OCI-LY3 (cell line): ENCODE data around the gene BCL7A.

Experiments used
- H2AFZ ChIP-seq: fragments of 200-600, 300-600 bp; shearing (Covaris generic); 2 replicates; pipeline ENCODE4 v1.6.0; 2014; ENCODE audit warnings: antibody characterized with exemption, low read depth, low read length
- H3K27ac ChIP-seq: fragments of 200-600, 300-600 bp; sonication (generic); 2 replicates; pipeline ENCODE4 v1.5.1; 2014; ENCODE audit warnings: mild to moderate bottlenecking, low read length, moderate library complexity, mixed read lengths
- H3K27me3 ChIP-seq: fragments of 200-600, 300-600 bp; sonication (generic); 2 replicates; pipeline ENCODE4 v1.6.1; 2014; ENCODE audit warnings: low read depth, low read length, mixed read lengths
- H3K36me3 ChIP-seq: fragments of 200-600, 300-600 bp; sonication (generic); replicated peaks from 2 replicates; pipeline ENCODE3; 2014; ENCODE audit warnings: low read depth, low read length, mixed read lengths
- H3K4me1 ChIP-seq: fragments of 300-600, 200-600 bp; sonication (generic); 2 replicates; pipeline ENCODE4 v1.6.1; 2014; ENCODE audit warnings: low read length, mixed read lengths
- H3K4me2 ChIP-seq: fragments of 200-600, 300-600 bp; sonication (generic); 2 replicates; pipeline ENCODE4 v1.6.1; 2014; ENCODE audit warnings: low read length, mixed read lengths
- H3K4me3 ChIP-seq: fragments of 300-600, 200-600 bp; sonication (generic); 2 replicates; pipeline ENCODE4 v1.5.1; 2014; ENCODE audit warnings: antibody characterized with exemption, mild to moderate bottlenecking, low read length, moderate library complexity
- H3K79me2 ChIP-seq: fragments of 300-600, 200-600 bp; shearing (Covaris generic); 2 replicates; pipeline ENCODE4 v1.6.1; 2014; ENCODE audit warnings: mild to moderate bottlenecking, low read length, mixed read lengths
- H3K9ac ChIP-seq: fragments of 300-600, 200-600 bp; shearing (Covaris generic); 2 replicates; pipeline ENCODE4 v1.6.0; 2014; ENCODE audit warnings: mild to moderate bottlenecking, low read length, moderate library complexity
- H3K9me3 ChIP-seq: fragments of 200-600, 300-600 bp; shearing (Covaris generic); 2 replicates; pipeline ENCODE4 v1.6.1; 2014; ENCODE audit warnings: low read length, mixed read lengths; ENCODE audit not compliant: insufficient read depth
- H4K20me1 ChIP-seq: fragments of 200-600, 300-600 bp; sonication (generic); 2 replicates; pipeline ENCODE4 v1.6.1; 2016; ENCODE audit warnings: low read length, mixed read lengths; ENCODE audit not compliant: insufficient read depth
- CTCF ChIP-seq: fragments of 200-600, 300-600 bp; sonication (generic); IDR thresholded peaks from 2 replicates; pipeline ENCODE4 v1.5.1; 2014; ENCODE audit warnings: antibody characterized with exemption, low read length, low read depth
- EZH2phosphoT487 ChIP-seq: fragments of 200-600 bp; shearing (Covaris generic); IDR thresholded peaks from 2 replicates; pipeline ENCODE4 v1.6.1; 2018; ENCODE audit warnings: antibody characterized with exemption, mixed run types, low read depth

BCL7A gene

GRCh38 chr12:122003651-122004611 is 17.8 kb upstream of the BCL7A start:
- peak overlapping the region; percentile 56 for H3K9ac ChIP-seq
- H3K27me3 ChIP-seq = peaks cover 35% of the 10 kb centered on the region
- no peaks in the 10 kb centered on the region for H3K79me2 ChIP-seq
- H2AFZ ChIP-seq = peak overlapping the region; percentile 43; the same call in 1 of the 2 replicates
- H3K27ac ChIP-seq = peak overlapping the region; percentile 84
- peak overlapping the region; percentile 70 for H3K4me2 ChIP-seq
- H3K36me3 ChIP-seq = no peaks in the 10 kb centered on the region
- H4K20me1 ChIP-seq = no peaks in the 10 kb centered on the region
- H3K4me1 ChIP-seq = peaks cover 44% of the 10 kb centered on the region
- peak overlapping the region; percentile 43 for H3K4me3 ChIP-seq
- H3K9me3 ChIP-seq = peaks cover 8% of the 10 kb centered on the region; the same call in 1 of the 2 replicates
- TF ChIP-seq CTCF (no peak), EZH2phosphoT487 (no peak)

GRCh38 chr12:122004633-122005071 is 17.0 kb upstream of the BCL7A start:
- peak overlapping the region; percentile 56 for H3K9ac ChIP-seq
- H3K27ac ChIP-seq = peak overlapping the region; percentile 84
- H2AFZ ChIP-seq = peak overlapping the region; percentile 43; the same call in 1 of the 2 replicates
- H4K20me1 ChIP-seq = no peaks in the 10 kb centered on the region
- H3K36me3 ChIP-seq = no peaks in the 10 kb centered on the region
- peaks cover 41% of the 10 kb centered on the region for H3K27me3 ChIP-seq
- no peaks in the 10 kb centered on the region for H3K79me2 ChIP-seq
- H3K9me3 ChIP-seq = peaks cover 8% of the 10 kb centered on the region; the same call in 1 of the 2 replicates
- H3K4me1 ChIP-seq = peaks cover 50% of the 10 kb centered on the region
- H3K4me2 ChIP-seq = peak overlapping the region; percentile 70
- TF ChIP-seq CTCF (no peak), EZH2phosphoT487 (no peak)
- H3K4me3 ChIP-seq = peak overlapping the region; percentile 43

- Histone ChIP-seq H4K20me1 (no peaks in the 10 kb centered on the region), H3K4me2 (peak overlapping the region; percentile 70), H3K36me3 (no peaks in the 10 kb centered on the region), H2AFZ (no peak overlapping the region), H3K79me2 (no peaks in the 10 kb centered on the region), H3K9ac (peak overlapping the region; percentile 56), H3K27ac (peak overlapping the region; percentile 84), H3K4me3 (peak overlapping the region; percentile 43), H3K27me3 (peaks cover 44% of the 10 kb centered on the region), H3K9me3 (peaks cover 13% of the 10 kb centered on the region; the same call in 1 of the 2 replicates), H3K4me1 (peaks cover 55% of the 10 kb centered on the region)
- TF ChIP-seq EZH2phosphoT487 (no peak), CTCF (no peak)
Measured at GRCh38 chr12:122005252-122005776, 16.4 kb upstream of the BCL7A start.
